Hematopoietic multipotent progenitor cell (in vitro differentiated cells): ENCODE data around the gene R3HDM2. TPM values are rescaled to one million over a fixed set of nuclear protein-coding genes. Genes with fewer than 3 reads are reported as not detected.

ENCODE experiments used
- DNase-seq, 3 donors: peaks; one replicate each; pipeline ENCODE4 v3.0.0-alpha.2; 2011 to 2015; ENCODE audit warnings: low read depth in 2 of 3, low spot score in 2 of 3
- total RNA-seq: library from RNA; depleted of rRNA; stranded (reverse); fragments of >200 nt; gene quantifications from one replicate; pipeline ENCODE4 v1.2.3, GENCODE V29; 2012

The R3HDM2 gene
- total RNA-seq, 1 donor: 35.8 TPM

- DNase-seq: no peak
Measured at GRCh38 chr12:57467212-57467874, 36.5 kb upstream of the R3HDM2 start.

- DNase-seq: no peak
Measured at GRCh38 chr12:57465747-57466505, 35.1 kb upstream of the R3HDM2 start.

GRCh38 chr12:57465030-57465746, 34.3 kb upstream of the R3HDM2 start:
- DNase-seq: no peak

GRCh38 chr12:57464569-57464968, 33.7 kb upstream of the R3HDM2 start:
- DNase-seq: no peak

GRCh38 chr12:57462912-57463253, 32.0 kb upstream of the R3HDM2 start:
- no peak for DNase-seq

- peak; percentile 71 to 94 (median 86) for DNase-seq
Measured at GRCh38 chr12:57462251-57462911, 31.5 kb upstream of the R3HDM2 start.

GRCh38 chr12:57461917-57462250, 31.0 kb upstream of the R3HDM2 start:
- DNase-seq: peak in 2 of 3 donors; percentile 31 to 43

GRCh38 chr12:57461276-57461916, 30.6 kb upstream of the R3HDM2 start:
- peak in 1 of 3 donors; percentile 28 for DNase-seq

- DNase-seq: no peak
Measured at GRCh38 chr12:57460841-57461275, 30.0 kb upstream of the R3HDM2 start.

- no peak for DNase-seq
Measured at GRCh38 chr12:57460468-57460784, 29.6 kb upstream of the R3HDM2 start.

GRCh38 chr12:57459750-57460467, 29.1 kb upstream of the R3HDM2 start, which contains the start of gene GLI1:
GLI1 (plus strand) TSS chr12:57459785; CDS start chr12:57463692, 3,907 bp downstream.
- no peak for DNase-seq

GRCh38 chr12:57459055-57459749, 28.4 kb upstream of the R3HDM2 start:
- DNase-seq: peak; percentile 83 to 98 (median 97)

GRCh38 chr12:57458665-57459054, 27.8 kb upstream of the R3HDM2 start:
- no peak for DNase-seq

- DNase-seq: no peak
Measured at GRCh38 chr12:57456737-57457490, 26.1 kb upstream of the R3HDM2 start.

GRCh38 chr12:57456145-57456700, 25.4 kb upstream of the R3HDM2 start:
- DNase-seq: peak in 1 of 3 donors; percentile 84

GRCh38 chr12:57455374-57456144, 24.7 kb upstream of the R3HDM2 start:
- no peak for DNase-seq

GRCh38 chr12:57454566-57455373, 23.9 kb upstream of the R3HDM2 start, which contains the start of gene INHBE:
INHBE (plus strand) TSS chr12:57455307; CDS start chr12:57455537, 230 bp downstream.
- no peak for DNase-seq
